Naive thymus-derived CD4-positive, alpha-beta T cell (primary cell): ENCODE measurements around the gene MARK3. TPM values are rescaled to one million over a fixed set of nuclear protein-coding genes. Genes with fewer than 3 reads are reported as not detected.
A peak's percentile ranks its signal among the peaks of the same experiment; 100 is the strongest.

Source experiments
- ATAC-seq: fragments of 150-1000 bp; cut with Tn5 transposase; 2 replicates; pipeline ENCODE4 v1.10.0; 2021; ENCODE audit warnings: mild to moderate bottlenecking, moderate library complexity
- CTCF ChIA-PET: fragments of 350-600 bp; sonication (Branson Sonifier 250); formaldehyde crosslinking; loops from one replicate; lab custom pipeline; 2021; ENCODE audit warnings: antibody characterized with exemption; lab: Charles Lee
- POLR2A ChIA-PET: fragments of 350-600 bp; sonication (Branson Sonifier 250); formaldehyde crosslinking; loops from one replicate; lab custom pipeline; 2021; ENCODE audit warnings: antibody characterized with exemption, inconsistent platforms; lab: Charles Lee
- DNase-seq, 9 donors: peaks; one replicate each; pipeline versions ENCODE4 v3.0.0 to v3.0.0-alpha.2; 2020 to 2022; ENCODE audit warnings: mixed read lengths in 1 of 9
- H3K27ac ChIP-seq: one replicate; pipeline ENCODE4 v1.7.0; 2013; ENCODE audit warnings: mild to moderate bottlenecking, low read depth, low read length, moderate library complexity
- H3K27me3 ChIP-seq, 2 donors: one replicate each; pipeline ENCODE4 v1.7.0; 2013; ENCODE audit warnings: low read length in 2 of 2, mild to moderate bottlenecking in 2 of 2, moderate library complexity in 2 of 2; ENCODE audit not compliant: control insufficient read depth in 2 of 2, insufficient read depth in 2 of 2
- H3K36me3 ChIP-seq, 3 experiments: 1 replicate in 2 of 3; 2 replicates in 1 of 3; pipeline ENCODE4 v1.7.0; 2013; ENCODE audit warnings: low read length in 3 of 3, mild to moderate bottlenecking in 3 of 3, moderate library complexity in 1 of 3; ENCODE audit not compliant: insufficient read depth in 3 of 3, control insufficient read depth in 2 of 3
- H3K4me1 ChIP-seq, 2 donors: one replicate each; pipeline ENCODE4 v1.7.0; 2013; ENCODE audit warnings: low read length in 2 of 2, mild to moderate bottlenecking in 2 of 2, moderate library complexity in 1 of 2; ENCODE audit not compliant: control insufficient read depth in 2 of 2, insufficient read depth in 2 of 2
- H3K4me3 ChIP-seq: 2 replicates; pipeline ENCODE4 v1.7.0; 2013; ENCODE audit warnings: mild to moderate bottlenecking, low read length
- H3K9me3 ChIP-seq, 3 experiments: 1 replicate in 2 of 3; 2 replicates in 1 of 3; pipeline ENCODE4 v1.7.0; 2013; ENCODE audit warnings: low read length in 3 of 3; ENCODE audit not compliant: control insufficient read depth in 2 of 3
- H3K27ac Mint-ChIP-seq, 9 donors: one replicate each; pipeline ENCODE4 v1.8.0; 2020 to 2022; ENCODE audit warnings: mixed read lengths in 9 of 9, mild to moderate bottlenecking in 8 of 9, moderate library complexity in 5 of 9, inconsistent platforms in 2 of 9
- H3K27me3 Mint-ChIP-seq, 5 donors: one replicate each; pipeline ENCODE4 v1.8.0; 2021 to 2022; ENCODE audit warnings: mixed read lengths in 5 of 5, mild to moderate bottlenecking in 1 of 5
- H3K36me3 Mint-ChIP-seq, 5 donors: one replicate each; pipeline ENCODE4 v1.8.0; 2020 to 2022; ENCODE audit warnings: mixed read lengths in 5 of 5, mild to moderate bottlenecking in 3 of 5, inconsistent platforms in 1 of 5
- H3K4me1 Mint-ChIP-seq, 7 donors: one replicate each; pipeline ENCODE4 v1.8.0; 2020 to 2022; ENCODE audit warnings: mixed read lengths in 7 of 7, mild to moderate bottlenecking in 3 of 7, inconsistent platforms in 1 of 7
- H3K4me3 Mint-ChIP-seq, 10 donors: one replicate each; pipeline ENCODE4 v1.8.0; 2020 to 2022; ENCODE audit warnings: mild to moderate bottlenecking in 10 of 10, mixed read lengths in 10 of 10, moderate library complexity in 6 of 10, inconsistent platforms in 2 of 10
- H3K9me3 Mint-ChIP-seq, 11 donors: one replicate each; pipeline ENCODE4 v1.8.0; 2020 to 2022; ENCODE audit warnings: mixed read lengths in 11 of 11, mild to moderate bottlenecking in 4 of 11, inconsistent platforms in 1 of 11, moderate library complexity in 1 of 11
- intact Hi-C, 2 donors: fragments of 100-400 bp; cut with micrococcal nuclease; formaldehyde crosslinking; loops; one replicate each; pipeline ENCODE4 v1.15.1; 2023
- polyA plus RNA-seq, 2 donors: library from polyadenylated mRNA; unstranded; fragments of 300-500 nt; fragmentation: Illumina TruSeq; gene quantifications; one replicate each; pipeline ENCODE4 v1.2.3, GENCODE V29; 2021
- total RNA-seq, 6 experiments: library from RNA in 5 of 6; stranded (reverse) in 5 of 6; gene quantifications; 1 replicate in 5 of 6; 2 replicates in 1 of 6; pipeline ENCODE4 v1.2.3 and lab custom pipeline; 2021 to 2026

The MARK3 gene
- total and polyA plus RNA-seq, 7 experiments from 2014 or later = 28.2 to 133 (median 100) TPM

DNA sequence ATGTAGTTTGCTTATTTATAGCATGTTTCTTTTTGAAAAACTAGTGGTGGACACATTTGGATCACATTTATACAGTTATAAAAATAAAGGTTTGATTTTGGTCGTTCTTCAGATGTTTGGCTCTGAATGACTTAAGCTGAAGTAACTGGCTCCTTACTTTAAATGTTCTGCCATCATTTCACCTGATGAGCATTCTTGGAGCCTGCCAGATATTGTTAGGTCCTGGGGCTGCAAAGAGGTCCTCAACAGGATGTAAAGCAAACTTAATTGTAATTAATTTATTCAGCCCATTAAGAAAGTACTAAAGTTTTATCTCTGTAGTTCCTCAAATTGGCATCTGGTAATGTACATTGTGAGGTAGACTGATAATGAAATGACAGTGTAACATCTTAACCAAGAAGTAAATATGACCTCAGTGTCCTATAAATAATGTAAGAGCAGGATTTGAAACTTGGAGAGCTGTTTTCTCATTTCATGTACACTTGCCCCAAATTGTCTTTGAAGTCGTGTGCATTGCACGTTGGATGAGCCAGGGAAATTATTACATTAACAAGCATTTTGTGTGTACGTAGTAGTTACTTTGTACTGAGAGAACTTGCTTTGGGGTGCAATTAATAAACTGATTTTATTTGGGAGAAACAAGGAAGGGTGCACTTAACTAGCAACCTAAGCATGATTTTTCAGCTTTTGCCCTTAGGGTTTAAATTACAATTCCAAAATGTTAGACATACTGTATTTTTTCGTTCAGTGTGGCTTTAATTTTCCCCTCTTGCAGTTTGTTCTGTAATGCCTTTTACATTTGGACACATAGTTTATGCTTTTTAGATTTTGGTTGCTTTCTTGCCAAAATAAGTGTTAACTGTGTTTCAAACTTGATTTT lies 43.7 kb upstream of the MARK3 start:
- H3K36me3 Mint-ChIP-seq = peaks cover 20 to 71% (median 46%) of the 10 kb centered on the region in 5 donors
- Histone ChIP-seq H3K27me3 (no peaks in the 10 kb centered on the region), H3K27ac (no peak overlapping the region), H3K4me1 (peaks cover 12 to 17% of the 10 kb centered on the region in 2 donors), H3K9me3 (no peaks in the 10 kb centered on the region), H3K36me3 (peaks cover 52 to 81% (median 70%) of the 10 kb centered on the region in 3 experiments), H3K4me3 (no peak overlapping the region)
- ChIA-PET POLR2A (interaction anchor here (1.3 to 8.6 kb wide), 3 partner anchors 7 to 51 kb away, joined by 3 to 73 read pairs (median 5); partner anchors contain the start of genes EIF5 and MARK3), CTCF (interaction anchor here (0.6 kb wide), 2 partner anchors 250 to 587 kb away, joined by 3 to 4 read pairs; no protein-coding TSS in a partner anchor)
- ATAC-seq (no peak), DNase-seq (no peak)
- peaks cover 22 to 51% (median 36%) of the 10 kb centered on the region in 7 donors for H3K4me1 Mint-ChIP-seq
- H3K27me3 Mint-ChIP-seq = no peaks in the 10 kb centered on the region
- H3K27ac Mint-ChIP-seq = peak overlapping the region in 4 of 9 donors; percentile 13 to 78 (median 34)
- intact Hi-C loops = no loop called here
- no peak overlapping the region for H3K4me3 Mint-ChIP-seq
- no peaks in the 10 kb centered on the region for H3K9me3 Mint-ChIP-seq

DNA sequence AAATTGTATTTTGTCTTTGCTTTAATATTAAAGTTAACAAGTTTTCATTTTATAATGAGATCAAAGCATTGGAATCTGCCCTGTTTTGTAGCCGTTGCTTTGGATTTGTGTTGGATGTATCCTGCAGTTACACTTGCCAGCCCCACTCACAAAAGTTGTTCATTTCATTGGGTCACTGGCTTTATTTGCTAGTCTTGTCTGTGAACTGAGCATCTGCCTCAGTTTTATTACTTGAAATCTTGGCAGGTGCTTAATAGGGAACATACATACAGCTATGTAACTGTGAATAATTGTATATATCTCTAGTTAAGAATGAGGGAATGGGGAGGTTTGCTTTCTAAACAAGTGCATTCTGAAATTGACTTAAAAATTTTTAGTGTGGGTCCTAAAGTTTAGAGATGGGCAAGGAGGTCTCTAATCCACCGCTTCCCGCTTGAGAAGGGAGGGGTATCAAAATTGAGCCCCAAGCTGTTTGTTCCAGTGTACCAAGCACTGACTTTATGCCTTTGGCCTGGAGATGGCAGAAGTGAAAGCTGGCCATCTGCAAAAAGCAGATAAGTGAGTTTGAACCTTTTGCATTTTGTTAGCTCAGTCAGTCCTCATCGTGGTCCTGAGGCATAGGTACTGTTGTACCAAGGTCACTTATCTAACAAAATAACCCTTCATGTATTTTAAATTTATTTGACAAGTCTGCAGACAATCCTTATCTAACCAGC lies 41.9 kb upstream of the MARK3 start:
- intact Hi-C loops = loop anchor here in 1 of 2 donors (1.0 kb wide), 1 partner anchor 8 kb away; no protein-coding TSS in a partner anchor
- Histone ChIP-seq H3K36me3 (peaks cover 34 to 63% (median 51%) of the 10 kb centered on the region in 3 experiments), H3K9me3 (no peaks in the 10 kb centered on the region), H3K4me1 (peaks cover 0 to 3% of the 10 kb centered on the region in 2 donors), H3K27ac (no peak overlapping the region), H3K4me3 (no peak overlapping the region), H3K27me3 (no peaks in the 10 kb centered on the region)
- ATAC-seq = no peak
- POLR2A ChIA-PET = interaction anchor here (1.1 to 8.6 kb wide), 2 partner anchors 9 to 126 kb away, joined by 3 to 73 read pairs; partner anchors contain the start of gene EIF5
- H3K36me3 Mint-ChIP-seq = peaks cover 15 to 53% (median 29%) of the 10 kb centered on the region in 5 donors
- DNase-seq = no peak
- CTCF ChIA-PET = no interaction called here
- H3K9me3 Mint-ChIP-seq = peaks cover 0 to 3% (median 0%) of the 10 kb centered on the region in 11 donors
- peaks cover 8 to 38% (median 24%) of the 10 kb centered on the region in 7 donors for H3K4me1 Mint-ChIP-seq
- no peak overlapping the region for H3K4me3 Mint-ChIP-seq
- peak overlapping the region in 4 of 9 donors; percentile 9 to 51 (median 40) for H3K27ac Mint-ChIP-seq
- H3K27me3 Mint-ChIP-seq = no peaks in the 10 kb centered on the region

DNA sequence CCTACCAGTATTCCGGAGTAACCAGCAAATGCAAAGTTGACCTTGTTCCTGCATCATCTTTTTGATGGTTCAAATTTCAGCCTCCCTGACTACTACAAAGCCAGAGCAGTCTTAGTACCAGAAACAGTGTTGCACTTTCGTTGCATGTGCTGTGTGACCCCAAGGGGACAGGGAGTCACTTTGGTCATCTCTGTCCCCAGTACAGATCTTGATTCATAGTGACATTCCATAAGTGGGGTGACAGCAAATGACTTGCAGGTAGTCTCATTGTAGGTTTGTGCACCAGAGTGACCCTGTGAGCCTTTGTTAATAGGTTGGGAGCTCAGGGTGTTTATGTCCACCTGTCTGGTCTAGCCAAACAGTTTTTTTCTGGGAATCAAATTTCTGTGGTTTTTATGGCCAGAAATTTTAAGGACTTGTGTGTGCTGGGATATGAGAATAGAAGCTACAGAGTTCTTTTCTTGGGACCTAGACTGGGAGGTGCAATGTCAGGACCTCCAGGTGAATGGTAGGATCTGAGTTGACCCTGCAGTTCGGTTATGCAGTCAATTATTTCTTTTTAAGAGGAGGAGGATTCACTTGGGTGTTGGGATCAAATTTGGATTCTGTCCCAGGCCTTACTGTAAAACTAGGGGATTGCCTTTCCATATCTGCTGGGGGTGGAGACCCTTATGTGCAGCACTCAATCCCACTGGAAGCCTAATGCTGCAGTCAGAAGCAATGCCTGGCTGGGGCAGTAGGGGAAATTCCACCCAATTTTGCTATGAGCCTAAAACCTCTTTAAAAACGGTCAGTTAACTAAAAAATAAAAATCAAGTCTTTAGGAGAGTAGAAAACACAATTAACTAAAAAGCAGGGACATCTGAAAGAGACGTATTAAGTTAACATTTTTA lies 41.1 kb upstream of the MARK3 start:
- no peak overlapping the region for H3K4me3 Mint-ChIP-seq
- POLR2A ChIA-PET = interaction anchor here (0.7 to 8.6 kb wide), 4 partner anchors 10 to 801 kb away, joined by 3 to 73 read pairs (median 4); partner anchors contain the start of gene EIF5
- no peaks in the 10 kb centered on the region for H3K9me3 ChIP-seq
- ATAC-seq (peak; percentile 8), DNase-seq (no peak)
- peak overlapping the region in 8 of 9 donors; percentile 14 to 80 (median 50) for H3K27ac Mint-ChIP-seq
- no peaks in the 10 kb centered on the region for H3K27me3 ChIP-seq
- peaks cover 26 to 54% (median 43%) of the 10 kb centered on the region in 3 experiments for H3K36me3 ChIP-seq
- CTCF ChIA-PET = no interaction called here
- peaks cover 10 to 44% (median 25%) of the 10 kb centered on the region in 5 donors for H3K36me3 Mint-ChIP-seq
- H3K4me1 Mint-ChIP-seq = peaks cover 5 to 35% (median 16%) of the 10 kb centered on the region in 7 donors
- no peaks in the 10 kb centered on the region for H3K27me3 Mint-ChIP-seq
- no peaks in the 10 kb centered on the region for H3K4me1 ChIP-seq
- no peak overlapping the region for H3K4me3 ChIP-seq
- intact Hi-C loops = loop anchor here in 1 of 2 donors (1.0 kb wide), 1 partner anchor 9 kb away; no protein-coding TSS in a partner anchor
- no peak overlapping the region for H3K27ac ChIP-seq
- peaks cover 0 to 3% (median 0%) of the 10 kb centered on the region in 11 donors for H3K9me3 Mint-ChIP-seq

DNA sequence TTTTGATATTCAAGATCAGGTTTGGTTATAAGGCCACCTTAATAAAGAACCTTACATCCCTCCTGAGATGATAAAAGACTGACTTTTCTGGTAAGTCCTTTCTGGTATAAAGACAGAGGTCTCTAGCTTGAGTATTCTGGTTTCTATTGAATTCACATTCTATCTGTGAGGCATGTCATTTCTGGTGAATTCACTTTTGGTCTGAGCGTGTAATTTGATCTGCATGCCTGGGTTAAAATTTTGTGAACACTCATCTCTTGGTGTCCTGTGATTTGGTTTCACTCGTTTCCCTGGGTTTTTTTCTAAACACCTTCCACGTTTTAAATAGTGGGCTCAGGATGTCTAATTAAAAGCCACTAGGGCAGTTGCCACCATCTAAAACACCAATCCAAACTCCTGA lies 38.9 kb upstream of the MARK3 start:
- no peak overlapping the region for H3K4me3 Mint-ChIP-seq
- CTCF ChIA-PET = no interaction called here
- no peaks in the 10 kb centered on the region for H3K27me3 ChIP-seq
- DNase-seq = no peak
- H3K36me3 ChIP-seq = peaks cover 10 to 33% (median 22%) of the 10 kb centered on the region in 3 experiments
- H3K4me1 Mint-ChIP-seq = peaks cover 0 to 22% (median 3%) of the 10 kb centered on the region in 7 donors
- peaks cover 0 to 2% (median 0%) of the 10 kb centered on the region in 5 donors for H3K27me3 Mint-ChIP-seq
- H3K9me3 ChIP-seq = no peaks in the 10 kb centered on the region
- POLR2A ChIA-PET = interaction anchor here (0.5 to 8.6 kb wide), 2 partner anchors 12 to 45 kb away, joined by 5 to 73 read pairs; partner anchors contain the start of gene EIF5
- no peak for ATAC-seq
- peaks cover 4 to 30% (median 14%) of the 10 kb centered on the region in 5 donors for H3K36me3 Mint-ChIP-seq
- H3K9me3 Mint-ChIP-seq = peaks cover 0 to 3% (median 0%) of the 10 kb centered on the region in 11 donors
- no peaks in the 10 kb centered on the region for H3K4me1 ChIP-seq
- H3K27ac Mint-ChIP-seq = peak overlapping the region in 4 of 9 donors; percentile 21 to 71 (median 36)
- intact Hi-C loops = no loop called here
- no peak overlapping the region for H3K4me3 ChIP-seq
- no peak overlapping the region for H3K27ac ChIP-seq

DNA sequence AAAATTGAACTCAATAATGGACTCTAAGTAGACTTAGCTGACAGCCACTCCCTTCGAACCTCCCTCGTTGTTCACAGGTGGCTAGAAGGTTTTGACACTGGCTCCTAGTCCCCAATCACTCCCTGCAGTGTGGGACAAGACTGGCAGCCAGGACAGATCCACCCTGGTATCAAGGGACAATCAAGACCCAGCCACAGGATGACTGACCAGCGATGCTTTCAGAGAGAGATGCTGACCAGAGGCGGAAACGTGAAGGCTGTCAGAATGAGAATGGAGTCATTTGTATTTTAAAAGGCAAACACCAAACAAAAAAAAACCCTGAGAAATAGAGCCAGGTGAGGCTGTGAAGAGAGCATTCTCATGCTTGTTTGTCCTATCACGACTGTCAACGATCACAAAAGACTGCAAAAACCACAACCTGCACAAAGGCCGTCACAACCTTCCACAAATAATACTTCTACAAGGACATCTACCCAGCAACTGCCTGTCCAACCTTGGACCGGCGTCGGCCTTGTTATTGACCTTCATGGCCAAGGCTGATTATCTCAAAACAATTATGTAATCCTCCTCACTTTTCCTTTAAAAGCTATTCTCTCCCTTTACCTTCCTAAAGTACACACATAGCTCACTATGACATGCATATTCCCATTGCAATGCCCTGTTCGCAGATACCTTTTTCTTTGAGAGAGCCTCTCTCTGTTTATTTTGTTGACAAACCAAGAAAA lies 38.0 kb upstream of the MARK3 start:
- no peak overlapping the region for H3K4me3 Mint-ChIP-seq
- no peaks in the 10 kb centered on the region for H3K9me3 ChIP-seq
- peaks cover 0 to 13% (median 0%) of the 10 kb centered on the region in 7 donors for H3K4me1 Mint-ChIP-seq
- no peaks in the 10 kb centered on the region for H3K4me1 ChIP-seq
- intact Hi-C loops = no loop called here
- peak overlapping the region in 5 of 9 donors; percentile 23 to 77 (median 70) for H3K27ac Mint-ChIP-seq
- H3K4me3 ChIP-seq = no peak overlapping the region
- ChIA-PET CTCF (no interaction called here), POLR2A (interaction anchor here (0.6 to 8.6 kb wide), 2 partner anchors 13 to 80 kb away, joined by 3 to 73 read pairs; partner anchors contain the start of gene EIF5)
- no peak for DNase-seq
- H3K27me3 ChIP-seq = no peaks in the 10 kb centered on the region
- peaks cover 0 to 22% (median 10%) of the 10 kb centered on the region in 5 donors for H3K36me3 Mint-ChIP-seq
- ATAC-seq = peak; percentile 14
- H3K27ac ChIP-seq = no peak overlapping the region
- peaks cover 4 to 23% (median 12%) of the 10 kb centered on the region in 3 experiments for H3K36me3 ChIP-seq
- H3K27me3 Mint-ChIP-seq = peaks cover 0 to 6% (median 1%) of the 10 kb centered on the region in 5 donors
- peaks cover 0 to 3% (median 0%) of the 10 kb centered on the region in 11 donors for H3K9me3 Mint-ChIP-seq
